Lung (tissue), 12 donors: ENCODE measurements around the gene CDK14. TPM values are rescaled to one million over a fixed set of nuclear protein-coding genes. Genes with fewer than 3 reads are reported as not detected.
"Not testable (repeated sequence)": the region's sequence is repeated elsewhere in the genome, so short reads cannot be mapped to it uniquely, and the experiment has no call there.

ENCODE experiments used
- ATAC-seq: fragments of 200-7000 bp; cut with Tn5 transposase; one replicate; pipeline ENCODE4 v1.9.1; 2020; ENCODE audit warnings: moderate number of reproducible peaks; ENCODE audit not compliant: insufficient read depth, low FRiP score
- DNase-seq, 3 donors: peaks; one replicate each; pipeline ENCODE4 v3.0.0-alpha.2; 2013 to 2017
- H3K27ac ChIP-seq, 2 donors: one replicate each; pipeline ENCODE4 v1.5.1; 2013; ENCODE audit warnings: mild to moderate bottlenecking in 2 of 2, moderate library complexity in 2 of 2, control low read depth in 1 of 2, inconsistent platforms in 1 of 2, low read depth in 1 of 2, low read length in 1 of 2
- H3K27me3 ChIP-seq, 3 donors: one replicate each; pipeline ENCODE4 v1.5.1; 2013; ENCODE audit warnings: low read length in 2 of 3; ENCODE audit not compliant: control insufficient read depth in 3 of 3, insufficient read depth in 3 of 3
- H3K36me3 ChIP-seq, 4 donors: one replicate each; pipeline ENCODE4 v1.5.1; 2013; ENCODE audit warnings: low read length in 4 of 4, mild to moderate bottlenecking in 1 of 4, moderate library complexity in 1 of 4; ENCODE audit not compliant: control insufficient read depth in 4 of 4, insufficient read depth in 4 of 4
- H3K4me1 ChIP-seq, 5 donors: one replicate each; pipeline ENCODE4 v1.5.1; 2013; ENCODE audit warnings: low read length in 5 of 5, mild to moderate bottlenecking in 2 of 5, moderate library complexity in 1 of 5; ENCODE audit not compliant: control insufficient read depth in 5 of 5, insufficient read depth in 5 of 5
- H3K4me3 ChIP-seq: one replicate; pipeline ENCODE4 v1.5.1; 2013; ENCODE audit warnings: mild to moderate bottlenecking, control low read depth, moderate library complexity
- H3K9ac ChIP-seq, 2 donors: one replicate each; pipeline ENCODE4 v1.5.1; 2013; ENCODE audit warnings: low read length in 2 of 2, control low read depth in 1 of 2; ENCODE audit not compliant: insufficient read depth in 1 of 2
- H3K9me3 ChIP-seq, 4 donors: one replicate each; pipeline ENCODE4 v1.5.1; 2013; ENCODE audit warnings: low read length in 3 of 4, mild to moderate bottlenecking in 1 of 4, moderate library complexity in 1 of 4; ENCODE audit not compliant: control insufficient read depth in 4 of 4, insufficient read depth in 3 of 4
- CTCF ChIP-seq: IDR thresholded peaks from 2 replicates; pipeline ENCODE4 v1.5.1; 2012; ENCODE audit warnings: mild to moderate bottlenecking; ENCODE audit errors: control extremely low read depth, extremely low read depth
- WGBS, 2 donors: extraction: QIAGEN DNeasy Blood & Tissue Kit; methylation state at CpG; one replicate each; pipeline ENCODE4 v1.1.7; 2013; 5-methylcytosine and 5-hydroxymethylcytosine counted together
- polyA plus RNA-seq, 2 donors: library from polyadenylated mRNA; stranded (reverse); fragments of 200-250 nt; gene quantifications; one replicate each; pipeline ENCODE4 v1.2.1, GENCODE V29; 2013
- total RNA-seq, 2 donors: library from RNA; depleted of rRNA in 1 of 2; stranded (reverse); fragments of >200 nt in 1 of 2; gene quantifications; one replicate each; pipeline ENCODE4 v1.2.1, GENCODE V29; 2014 to 2021
- donor health status: control.
- donor health status: control.
- donor health status: Bipolar disorder and iron deficiency.
- donor health status: healthy.
- donor health status: DM: yes; HTN: yes; CAD: no.

The CDK14 gene
- total and polyA plus RNA-seq, 4 donors = 4.3 to 117 (median 18.9) TPM

- ATAC-seq (no peak), DNase-seq (no peak)
- Histone ChIP-seq H3K27ac (no peak overlapping the region), H3K27me3 (no peaks in the 10 kb centered on the region), H3K36me3 (peaks cover 0 to 4% (median 0%) of the 10 kb centered on the region in 4 donors), H3K9me3 (peaks cover 0 to 2% (median 0%) of the 10 kb centered on the region in 4 donors), H3K4me3 (no peak overlapping the region), H3K9ac (no peak overlapping the region), H3K4me1 (no peaks in the 10 kb centered on the region)
- TF ChIP-seq CTCF = no peak
- 72 to 78% methylated on average over 1 of the region's 1 CpG for WGBS, 2 donors
Observed at GRCh38 chr7:90804370-90804769, 208.2 kb downstream of the CDK14 start.

- H3K36me3 ChIP-seq, H3K9me3 ChIP-seq, H3K27me3 ChIP-seq, H3K27ac ChIP-seq, ATAC-seq, H3K9ac ChIP-seq, DNase-seq, H3K4me3 ChIP-seq, H3K4me1 ChIP-seq: not testable (repeated sequence)
- 95 to 100% methylated on average over 2 of the region's 2 CpGs for WGBS, 2 donors
Observed at GRCh38 chr7:90815552-90815951, 219.4 kb downstream of the CDK14 start.

GRCh38 chr7:90816511-90817142 is 220.5 kb downstream of the CDK14 start:
- peak overlapping the region in 1 of 2 donors; percentile 33 for H3K27ac ChIP-seq
- H3K9me3 ChIP-seq = no peaks in the 10 kb centered on the region
- no peak for ATAC-seq
- H3K36me3 ChIP-seq = no peaks in the 10 kb centered on the region
- 76 to 86% methylated on average over 6 of the region's 6 CpGs for WGBS, 2 donors
- no peaks in the 10 kb centered on the region for H3K27me3 ChIP-seq
- no peak overlapping the region for H3K9ac ChIP-seq
- no peak for DNase-seq
- peaks cover 0 to 4% (median 0%) of the 10 kb centered on the region in 5 donors for H3K4me1 ChIP-seq
- no peak overlapping the region for H3K4me3 ChIP-seq
- TF ChIP-seq CTCF = no peak

GRCh38 chr7:90817151-90817550 is 221.0 kb downstream of the CDK14 start:
- H3K9ac ChIP-seq = no peak overlapping the region
- ATAC-seq (no peak), DNase-seq (no peak)
- no peaks in the 10 kb centered on the region for H3K27me3 ChIP-seq
- H3K4me1 ChIP-seq = peaks cover 0 to 4% (median 0%) of the 10 kb centered on the region in 5 donors
- no peak for TF ChIP-seq CTCF
- H3K27ac ChIP-seq = no peak overlapping the region
- WGBS, 2 donors = 79 to 92% methylated on average over 4 of the region's 4 CpGs
- no peaks in the 10 kb centered on the region for H3K9me3 ChIP-seq
- no peaks in the 10 kb centered on the region for H3K36me3 ChIP-seq
- H3K4me3 ChIP-seq = no peak overlapping the region
